HG03442 (cell line): ENCODE measurements around the gene ZCCHC14.

Experiments used
- ATAC-seq: cut with Tn5 transposase; IDR thresholded peaks from one replicate; pipeline ENCODE4 v1.9.1; 2021; ENCODE audit warnings: mild to moderate bottlenecking, moderate library complexity; ENCODE audit not compliant: unreplicated experiment

Gene ZCCHC14

GRCh38 chr16:87492721-87493607, at the start of gene ZCCHC14:
ZCCHC14 (minus strand) TSS chr16:87493024; CDS start chr16:87492238, 786 bp downstream.
- ATAC-seq, result peak; percentile 82

DNA sequence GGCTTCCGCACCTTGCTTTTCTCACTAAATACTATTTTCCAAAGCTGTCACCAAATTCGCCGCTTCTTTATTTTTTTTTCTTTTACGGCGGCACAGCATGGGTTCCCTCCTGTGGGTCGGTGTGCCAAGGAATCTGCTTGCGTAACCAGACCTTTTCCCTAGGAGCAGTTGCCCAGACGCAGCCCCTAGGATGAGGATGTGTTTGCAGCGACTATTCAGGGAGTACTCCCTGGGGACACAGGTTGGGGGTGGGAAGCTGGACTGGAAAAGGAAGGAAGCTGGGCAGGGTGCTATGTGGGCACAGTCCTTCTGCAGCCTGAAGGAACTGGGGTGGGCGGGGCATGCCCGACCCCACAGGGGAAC, 49.0 kb upstream of the ZCCHC14 start:
- ATAC-seq, result no peak

GRCh38 chr16:87541147-87541871, 48.5 kb upstream of the ZCCHC14 start:
- ATAC-seq, result no peak

DNA sequence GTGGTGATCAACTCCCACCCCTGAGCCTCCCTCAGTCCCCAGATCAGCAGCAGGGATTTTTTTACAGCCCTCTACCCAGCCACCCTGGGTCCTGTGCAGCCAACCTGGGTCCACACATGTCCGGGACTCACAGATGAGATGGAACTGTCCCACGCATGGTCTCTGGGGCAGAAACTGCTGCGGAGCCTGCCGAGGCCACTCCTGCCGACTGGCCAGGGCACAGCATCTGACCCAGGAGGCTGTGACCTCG, 48.0 kb upstream of the ZCCHC14 start:
- ATAC-seq, result no peak

DNA sequence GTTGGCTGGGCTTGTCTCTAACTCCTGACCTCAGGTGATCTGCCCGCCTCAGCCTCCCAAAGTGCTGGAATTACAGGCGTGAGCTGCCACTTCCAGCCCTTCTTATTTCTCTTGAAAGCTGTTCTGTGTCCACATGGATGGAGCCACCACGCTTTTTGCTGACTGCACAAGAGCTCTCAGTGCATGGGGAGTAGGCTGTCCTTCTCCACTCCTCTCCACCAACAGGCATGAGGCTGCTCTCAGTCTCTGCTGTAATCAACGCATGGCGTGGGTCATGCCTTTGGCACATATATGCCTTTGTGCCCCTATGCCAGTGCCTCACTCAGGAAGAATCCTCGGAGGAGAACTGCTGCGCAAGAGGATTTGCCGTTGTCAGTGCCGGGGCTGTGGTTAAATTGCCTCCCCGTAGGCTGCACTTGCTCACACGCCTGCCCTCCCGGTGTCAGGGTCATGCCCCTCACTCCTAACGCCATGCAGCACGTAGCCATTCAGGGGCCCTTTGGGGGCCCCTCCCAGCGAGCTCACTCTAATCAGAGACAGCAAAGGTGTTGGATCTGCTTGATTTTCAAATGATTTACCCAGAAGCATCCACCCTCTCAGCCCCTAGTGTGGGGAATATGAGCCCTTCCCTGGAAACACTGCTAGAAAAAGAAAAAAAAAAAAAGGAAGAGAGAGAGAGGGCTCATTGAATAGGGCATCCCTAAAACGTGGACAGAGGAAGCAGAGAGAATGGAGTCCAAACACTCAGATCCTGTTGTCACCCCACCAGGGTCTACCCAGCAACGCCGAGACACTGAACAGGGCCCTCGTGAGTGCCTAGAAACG, 47.5 kb upstream of the ZCCHC14 start:
- ATAC-seq, result no peak

DNA sequence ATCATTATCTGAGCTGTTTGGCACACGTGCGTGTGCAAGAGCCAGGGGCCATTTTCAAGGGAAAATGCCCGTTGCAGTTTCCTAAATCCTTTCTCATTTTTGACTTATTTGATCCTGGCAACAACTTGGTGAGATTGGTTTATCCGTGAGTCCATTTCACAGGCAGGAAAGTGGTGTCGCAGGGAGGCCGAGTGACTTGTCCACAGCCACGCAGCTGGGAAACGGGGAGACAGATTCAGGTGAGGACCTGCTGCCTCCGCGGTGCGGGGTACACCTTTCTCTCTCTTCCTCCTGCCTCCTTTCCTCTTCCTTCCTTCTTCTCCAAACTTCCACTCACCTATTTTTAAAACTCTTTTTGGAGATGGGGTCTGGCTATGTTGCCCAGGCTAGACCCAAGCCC, 46.3 kb upstream of the ZCCHC14 start:
- no peak for ATAC-seq

DNA sequence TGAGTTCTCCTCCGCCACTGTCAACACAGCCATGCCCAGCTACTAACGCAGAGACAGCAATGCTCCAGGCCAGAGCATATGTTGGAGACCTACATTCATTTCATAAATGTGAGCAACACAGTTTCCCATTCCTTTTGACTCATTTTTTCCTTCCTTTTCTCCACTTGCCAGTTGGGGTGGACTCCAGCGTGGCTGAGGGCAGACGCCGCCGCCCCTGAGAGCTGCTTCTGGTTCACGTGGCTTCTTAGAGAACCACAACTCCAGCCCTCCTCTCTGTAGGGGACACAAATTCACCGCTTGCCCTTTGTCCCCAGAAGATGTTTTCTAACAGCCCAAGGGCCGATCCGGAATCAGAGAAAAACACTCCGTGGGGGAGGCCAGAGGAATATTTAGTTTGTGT, 45.8 kb upstream of the ZCCHC14 start:
- ATAC-seq, result no peak

- ATAC-seq, result no peak
Measured at GRCh38 chr16:87538160-87538559, 45.3 kb upstream of the ZCCHC14 start.

DNA sequence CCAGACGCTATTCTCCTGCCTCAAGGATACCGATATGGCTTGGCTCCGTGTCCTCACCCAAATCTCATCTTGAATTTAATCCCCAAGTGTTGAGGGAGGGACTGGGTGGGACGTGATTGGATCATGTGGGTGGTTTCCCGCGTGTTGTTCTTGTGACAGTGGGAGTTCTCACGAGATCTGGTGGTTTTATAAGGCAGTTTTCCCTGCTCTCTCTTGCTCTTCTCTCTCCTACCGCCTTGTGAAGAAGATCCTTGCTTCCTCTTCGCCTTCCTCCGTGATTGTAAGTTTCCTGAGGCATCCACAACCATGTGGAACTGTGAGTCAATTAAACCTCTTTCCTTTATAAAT, 43.9 kb upstream of the ZCCHC14 start:
- ATAC-seq, result no peak

- no peak for ATAC-seq
Measured at GRCh38 chr16:87535855-87536794, 43.3 kb upstream of the ZCCHC14 start.

- no peak for ATAC-seq
Measured at GRCh38 chr16:87535457-87535854, 42.6 kb upstream of the ZCCHC14 start.

GRCh38 chr16:87534751-87535150, 41.9 kb upstream of the ZCCHC14 start:
- no peak for ATAC-seq

GRCh38 chr16:87534030-87534653, 41.3 kb upstream of the ZCCHC14 start:
- ATAC-seq, result no peak

- no peak for ATAC-seq
Measured at GRCh38 chr16:87533061-87533460, 40.2 kb upstream of the ZCCHC14 start.

GRCh38 chr16:87531418-87531817, 38.6 kb upstream of the ZCCHC14 start:
- no peak for ATAC-seq

GRCh38 chr16:87528690-87529579, 36.1 kb upstream of the ZCCHC14 start:
- ATAC-seq, result no peak

DNA sequence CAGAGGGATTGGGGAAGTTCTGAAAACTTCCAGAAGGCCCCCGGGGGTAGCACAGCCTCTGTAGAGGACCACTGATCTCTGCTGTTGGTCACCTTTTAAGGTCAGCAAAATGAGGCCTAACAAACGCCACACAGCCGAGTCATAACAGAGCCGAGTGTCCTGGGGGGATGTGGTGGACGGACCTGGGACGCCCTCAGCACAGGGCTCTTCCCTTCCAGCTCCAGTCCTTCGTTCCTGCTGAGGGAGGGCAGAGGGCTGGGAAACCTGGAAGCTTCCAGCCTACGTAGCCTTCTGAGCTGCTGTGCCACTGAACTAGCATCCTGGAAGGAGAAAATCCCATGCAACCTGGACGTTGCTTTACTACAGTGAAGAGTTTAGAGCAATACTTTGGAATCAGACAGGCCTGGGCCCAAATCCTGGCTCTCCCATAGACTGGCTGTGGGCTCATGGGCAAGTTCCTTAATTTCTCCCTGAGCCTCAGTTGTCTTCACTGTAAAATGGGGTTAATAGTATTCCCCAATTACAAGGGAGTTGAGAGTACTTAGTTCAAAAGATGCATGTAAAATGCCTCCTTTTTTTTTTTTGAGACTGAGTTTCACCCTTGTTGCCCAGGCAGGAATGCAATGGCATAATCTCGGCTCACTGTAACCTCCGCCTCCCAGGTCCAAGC, 34.4 kb upstream of the ZCCHC14 start:
- no peak for ATAC-seq

DNA sequence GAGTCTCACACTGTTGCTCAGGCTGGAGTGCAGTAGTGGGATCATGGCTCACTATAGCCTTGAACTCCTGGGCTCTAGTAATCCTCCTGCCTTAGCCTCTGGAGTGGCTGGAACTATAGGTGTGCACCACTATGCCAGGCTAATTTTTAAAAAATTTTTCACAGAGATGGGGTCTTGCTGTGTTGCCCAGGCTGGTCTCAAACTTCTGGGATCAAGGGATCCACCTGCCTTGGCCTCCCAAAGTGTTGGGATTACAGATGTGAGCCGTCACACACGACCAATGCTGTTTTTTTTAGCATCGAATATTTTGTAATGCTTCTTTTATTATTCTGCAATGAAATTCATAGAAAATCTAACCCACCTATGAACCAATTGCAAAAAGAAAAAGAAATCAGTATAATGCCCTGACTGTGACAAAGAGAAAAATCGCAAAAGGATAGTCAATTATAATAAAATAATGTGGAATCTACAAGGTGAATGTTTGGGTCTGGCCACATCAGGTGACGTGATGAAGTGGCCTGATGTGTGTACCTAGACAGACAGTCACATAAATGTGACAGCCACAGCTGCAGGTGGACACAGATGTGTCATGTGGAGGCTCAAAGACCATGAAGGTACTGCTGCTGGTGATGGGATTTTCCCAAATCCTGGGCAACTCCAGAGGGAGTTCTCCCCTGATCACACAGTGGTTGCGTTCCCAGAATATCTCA, 33.6 kb upstream of the ZCCHC14 start:
- ATAC-seq, result no peak
